Left renal pelvis (tissue), 4 donors: ENCODE measurements around the gene CCL16. TPM values are rescaled to one million over a fixed set of nuclear protein-coding genes. Genes with fewer than 3 reads are reported as not detected.
A peak's percentile ranks its signal among the peaks of the same experiment; 100 is the strongest.
"Not testable (repeated sequence)": the region's sequence is repeated elsewhere in the genome, so short reads cannot be mapped to it uniquely, and the experiment has no call there.

Source experiments
- DNase-seq, 4 donors: peaks; one replicate each; pipeline ENCODE4 v3.0.0-alpha.2; 2013; ENCODE audit warnings: low read depth in 4 of 4, low spot score in 3 of 4
- polyA plus RNA-seq, 4 donors: library from polyadenylated mRNA; unstranded; fragments of 120-200 nt; gene quantifications; one replicate each; pipeline ENCODE4 v1.2.1, GENCODE V29; 2013; ENCODE audit not compliant: insufficient read length in 4 of 4

CCL16 gene
- under 1 TPM in 3 of 4 donors, not detected in 1; 0.10 to 0.53 (median 0.19) TPM for polyA plus RNA-seq

- DNase-seq = no peak
These were observed at the start of gene CCL16 for GRCh38 chr17:35981246-35981645. Gene CCL16 (minus strand): TSS chr17:35981497. CDS start chr17:35981420, 77 bp downstream.

- no peak for DNase-seq
These were observed 49.7 kb upstream of the CCL16 start for GRCh38 chr17:36030956-36031355.

- no peak for DNase-seq
These were observed 46.5 kb upstream of the CCL16 start for GRCh38 chr17:36027761-36028160.

- DNase-seq = no peak
These were observed 43.0 kb upstream of the CCL16 start for GRCh38 chr17:36024106-36024869.

- DNase-seq = no peak
These were observed 38.1 kb upstream of the CCL16 start for GRCh38 chr17:36019423-36019822.

GRCh38 chr17:36017799-36018198 is 36.5 kb upstream of the CCL16 start, which contains the start of gene CCL23:
Gene CCL23 (minus strand): TSS chr17:36017972. CDS start chr17:36017897, 75 bp downstream.
- no peak for DNase-seq

- no peak for DNase-seq
These were observed 35.3 kb upstream of the CCL16 start for GRCh38 chr17:36016555-36016954.

- not testable (repeated sequence) for DNase-seq
These were observed 34.6 kb upstream of the CCL16 start for GRCh38 chr17:36015895-36016294.

GRCh38 chr17:36014946-36015345 is 33.6 kb upstream of the CCL16 start:
- no peak for DNase-seq

GRCh38 chr17:36011201-36011600 is 29.9 kb upstream of the CCL16 start:
- DNase-seq = no peak

GRCh38 chr17:36008998-36009665 is 27.8 kb upstream of the CCL16 start:
- DNase-seq = no peak

GRCh38 chr17:36004594-36005108 is 23.4 kb upstream of the CCL16 start:
- DNase-seq = peak in 1 of 4 donors; percentile 39

GRCh38 chr17:36002631-36003030 is 21.3 kb upstream of the CCL16 start:
- no peak for DNase-seq

- peak; percentile 29 to 48 (median 43) for DNase-seq
These were observed 20.7 kb upstream of the CCL16 start for GRCh38 chr17:36001862-36002603.

GRCh38 chr17:36001110-36001771 is 19.9 kb upstream of the CCL16 start, which contains the start of gene CCL15:
Gene CCL15 (minus strand): TSS chr17:36001553. CDS start chr17:36001492, 61 bp downstream.
- no peak for DNase-seq

- DNase-seq = no peak
These were observed 19.4 kb upstream of the CCL16 start for GRCh38 chr17:36000732-36001109.

GRCh38 chr17:35998756-35999155 is 17.5 kb upstream of the CCL16 start:
- DNase-seq = no peak

GRCh38 chr17:35998018-35998545 is 16.8 kb upstream of the CCL16 start:
- no peak for DNase-seq

- DNase-seq = not testable (repeated sequence)
These were observed 14.0 kb upstream of the CCL16 start for GRCh38 chr17:35995346-35995745.

GRCh38 chr17:35991075-35991474 is 9.8 kb upstream of the CCL16 start:
- no peak for DNase-seq
